ENCODE data around the gene BUB1. TPM values are rescaled to one million over a fixed set of nuclear protein-coding genes. Genes with fewer than 3 reads are reported as not detected.
"Not testable (repeated sequence)": the region's sequence is repeated elsewhere in the genome, so short reads cannot be mapped to it uniquely, and the experiment has no call there.

Gene BUB1
- total RNA-seq, 1 donor from 2014 or later, result 16.7 TPM

DNA sequence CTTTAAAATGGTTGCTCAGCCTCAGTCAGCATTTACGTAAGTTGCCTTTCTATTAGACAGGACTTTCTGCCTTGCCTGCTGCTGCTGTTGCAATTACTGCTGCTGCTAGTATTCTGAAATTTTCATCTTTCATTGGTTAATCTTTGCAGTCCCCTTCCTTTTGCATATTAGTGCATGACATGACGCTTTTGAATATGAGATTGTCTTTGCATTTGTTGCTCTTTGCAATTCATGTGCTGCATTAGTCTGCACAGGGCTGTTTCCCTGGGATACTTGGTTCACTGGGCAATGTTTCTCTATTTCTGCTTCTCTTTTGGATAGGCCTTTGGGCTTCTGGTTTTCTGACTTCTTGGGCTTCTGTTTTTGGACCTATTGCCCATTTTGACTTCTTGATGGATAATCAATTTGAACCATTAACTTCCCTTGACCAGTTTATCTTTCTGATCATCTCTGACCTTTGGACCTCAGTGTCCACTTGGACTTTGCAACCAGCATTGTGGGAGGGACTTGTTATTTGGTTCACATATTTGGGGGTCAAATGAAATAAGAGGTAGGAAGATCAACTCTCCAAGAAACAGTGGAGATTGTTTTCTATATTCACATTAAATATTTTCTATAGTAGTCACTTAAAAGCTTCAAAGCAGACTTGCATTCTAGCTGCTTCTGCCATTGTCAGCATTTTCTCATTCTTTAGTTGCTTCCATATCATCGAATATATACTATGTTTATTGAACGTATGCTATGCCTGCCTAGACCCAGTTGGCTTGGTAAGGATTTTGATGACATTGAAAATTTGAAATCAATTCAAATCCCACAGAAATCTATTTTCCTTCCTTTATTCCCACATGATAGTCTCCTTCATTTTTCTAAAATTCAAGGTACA is 12.5 kb upstream of the BUB1 start:
- DNase-seq, result no peak

DNA sequence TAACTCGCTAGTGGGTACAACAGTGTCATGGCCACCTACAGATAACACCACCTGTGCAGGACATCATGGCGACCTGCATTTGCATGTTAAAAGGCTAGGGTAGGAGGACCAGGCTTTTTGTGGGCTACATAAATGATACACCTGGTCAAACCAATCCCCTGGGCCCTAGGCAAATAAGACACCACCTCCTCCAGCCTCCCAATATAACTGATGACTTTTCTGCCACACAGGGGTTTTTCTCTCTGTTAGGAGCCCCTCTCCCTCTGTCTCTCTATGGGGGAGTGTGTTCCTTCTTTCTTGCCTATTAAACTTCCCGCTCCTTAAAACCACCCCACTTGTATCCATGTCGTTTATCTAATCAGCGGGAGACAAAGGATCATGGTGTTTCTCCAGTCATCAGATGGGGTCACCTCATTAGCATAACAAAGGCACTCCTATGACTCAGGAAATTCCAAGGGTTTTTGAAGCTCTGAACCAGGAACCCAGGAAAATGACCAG is 10.8 kb upstream of the BUB1 start:
- no peak for DNase-seq

DNA sequence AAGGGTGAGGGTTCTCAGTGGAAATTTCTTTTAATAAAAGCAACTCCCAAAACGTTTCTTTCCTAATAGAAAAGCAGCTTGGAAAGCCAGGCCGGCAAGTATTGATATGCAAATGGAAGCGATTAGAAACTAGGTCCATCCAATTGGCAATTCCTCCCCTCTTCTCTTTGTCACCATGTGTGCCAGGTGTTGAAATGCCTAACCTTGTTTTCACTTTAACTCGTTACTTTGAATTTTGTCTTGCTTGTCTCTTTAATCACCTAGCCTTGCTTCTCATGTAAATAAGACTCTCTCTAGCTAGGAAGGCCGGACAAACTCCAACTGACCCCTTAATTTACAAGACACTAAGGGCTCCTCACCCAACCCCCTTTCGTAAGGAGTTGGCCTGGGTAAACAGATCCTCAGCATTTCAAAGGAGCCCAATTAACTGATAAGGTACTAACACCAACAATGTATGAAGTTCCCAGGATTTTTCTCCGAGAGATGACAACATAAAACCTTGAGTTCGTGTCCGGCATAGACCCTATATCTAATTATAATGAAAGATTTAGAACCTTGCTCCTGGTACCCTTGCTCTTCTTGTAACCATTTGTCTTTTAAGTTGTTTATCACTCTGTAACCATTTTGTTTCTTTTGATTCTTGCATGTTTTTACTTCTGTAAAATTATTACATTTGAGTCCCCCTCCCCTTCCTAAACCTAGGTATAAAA is 10.1 kb upstream of the BUB1 start:
- not testable (repeated sequence) for DNase-seq

DNA sequence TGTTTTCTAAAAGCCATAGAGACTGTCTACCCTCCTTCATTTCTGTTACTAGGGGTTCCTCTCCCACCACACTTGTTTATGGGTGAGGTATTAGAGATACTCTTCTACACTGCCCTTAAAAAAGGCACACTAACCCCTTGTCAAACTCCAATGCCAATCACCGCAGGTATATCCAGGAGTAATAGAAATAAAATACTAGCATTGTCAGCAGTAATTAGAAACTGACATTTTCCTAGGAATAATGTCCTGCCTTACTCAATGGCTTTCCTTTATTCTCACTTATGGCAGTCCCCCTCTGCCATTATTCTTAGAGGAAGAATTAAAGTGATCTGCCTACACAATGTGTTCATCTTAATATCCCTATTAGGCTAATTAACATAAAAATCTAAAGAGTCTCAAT is 5.0 kb upstream of the BUB1 start:
- DNase-seq, result no peak

DNA sequence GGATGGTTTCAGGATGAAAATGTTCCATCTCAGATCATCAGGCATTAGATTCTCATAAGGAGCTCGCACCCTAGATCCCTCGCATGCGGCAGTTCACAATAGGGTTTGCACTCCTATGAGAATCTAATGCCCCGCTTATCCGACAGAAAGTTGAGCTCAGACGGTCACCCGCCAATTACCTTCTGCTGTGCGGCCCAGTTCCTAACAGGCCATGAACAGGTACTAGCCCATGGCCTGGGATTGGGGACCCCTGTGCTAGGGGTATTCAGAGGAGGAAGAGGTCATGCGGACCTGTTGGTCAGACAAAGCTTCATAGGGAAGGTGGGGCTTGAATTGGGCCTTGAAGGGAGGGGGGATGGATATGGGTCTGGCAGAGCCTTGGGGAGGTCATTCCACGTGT is 4.4 kb upstream of the BUB1 start:
- DNase-seq, result no peak

DNA sequence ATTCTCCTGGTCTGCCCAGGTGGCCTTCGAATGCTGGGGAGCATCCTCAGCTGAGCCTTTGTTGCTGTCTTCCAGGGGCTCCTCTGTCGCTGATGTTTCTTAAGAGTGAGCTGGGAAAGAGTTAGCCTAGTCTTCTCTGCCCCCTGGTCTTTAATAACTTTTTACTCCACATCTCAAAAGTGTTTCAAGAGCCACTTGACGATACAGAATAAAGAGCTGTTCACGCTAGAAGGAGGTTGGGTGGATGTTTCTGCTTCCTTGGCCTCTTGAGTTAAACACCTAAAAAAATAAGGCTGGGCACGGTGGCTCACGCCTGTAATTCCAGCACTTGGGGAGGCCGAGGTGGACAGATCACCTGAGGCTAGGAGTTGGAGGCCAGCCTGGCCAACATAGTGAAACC is 2.8 kb upstream of the BUB1 start:
- DNase-seq, result no peak

DNA sequence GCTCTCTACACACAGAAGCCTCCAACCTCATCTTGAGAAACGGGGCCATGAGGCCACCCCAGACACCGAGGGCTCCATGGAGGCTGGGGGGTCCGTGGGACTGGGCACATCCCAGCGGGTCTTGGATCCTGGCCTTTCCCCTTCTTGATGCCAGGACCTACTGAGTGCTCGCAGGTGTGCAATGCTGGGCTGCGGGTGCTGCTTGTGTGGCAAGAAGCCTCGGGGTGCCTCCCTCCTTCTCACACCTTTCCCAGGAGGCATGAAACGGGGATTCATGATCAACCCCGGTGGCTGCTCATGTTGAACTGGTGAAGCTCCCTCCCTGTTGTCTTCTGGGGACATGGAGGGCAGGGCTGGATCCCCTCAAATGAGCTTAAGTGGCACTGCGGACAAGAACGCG is 2.0 kb upstream of the BUB1 start:
- no peak for DNase-seq

DNA sequence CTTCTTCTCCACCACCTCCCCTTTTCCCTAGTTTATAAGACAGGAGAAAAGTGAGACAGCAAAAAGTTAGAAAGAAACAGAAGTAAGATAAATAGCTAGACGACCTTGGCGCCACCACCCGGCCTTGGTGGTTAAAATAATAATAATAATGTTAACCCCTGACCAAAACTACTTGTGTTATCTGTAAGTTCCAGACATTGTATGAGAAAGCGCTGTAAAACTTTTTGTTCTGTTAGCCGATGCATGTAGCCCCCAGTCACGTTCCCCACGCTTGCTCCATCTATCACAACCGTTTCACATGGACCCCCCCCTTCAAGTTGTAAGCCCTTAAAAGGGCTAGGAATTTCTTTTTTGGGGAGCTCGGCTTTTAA is 1.5 kb upstream of the BUB1 start:
- no peak for DNase-seq

DNA sequence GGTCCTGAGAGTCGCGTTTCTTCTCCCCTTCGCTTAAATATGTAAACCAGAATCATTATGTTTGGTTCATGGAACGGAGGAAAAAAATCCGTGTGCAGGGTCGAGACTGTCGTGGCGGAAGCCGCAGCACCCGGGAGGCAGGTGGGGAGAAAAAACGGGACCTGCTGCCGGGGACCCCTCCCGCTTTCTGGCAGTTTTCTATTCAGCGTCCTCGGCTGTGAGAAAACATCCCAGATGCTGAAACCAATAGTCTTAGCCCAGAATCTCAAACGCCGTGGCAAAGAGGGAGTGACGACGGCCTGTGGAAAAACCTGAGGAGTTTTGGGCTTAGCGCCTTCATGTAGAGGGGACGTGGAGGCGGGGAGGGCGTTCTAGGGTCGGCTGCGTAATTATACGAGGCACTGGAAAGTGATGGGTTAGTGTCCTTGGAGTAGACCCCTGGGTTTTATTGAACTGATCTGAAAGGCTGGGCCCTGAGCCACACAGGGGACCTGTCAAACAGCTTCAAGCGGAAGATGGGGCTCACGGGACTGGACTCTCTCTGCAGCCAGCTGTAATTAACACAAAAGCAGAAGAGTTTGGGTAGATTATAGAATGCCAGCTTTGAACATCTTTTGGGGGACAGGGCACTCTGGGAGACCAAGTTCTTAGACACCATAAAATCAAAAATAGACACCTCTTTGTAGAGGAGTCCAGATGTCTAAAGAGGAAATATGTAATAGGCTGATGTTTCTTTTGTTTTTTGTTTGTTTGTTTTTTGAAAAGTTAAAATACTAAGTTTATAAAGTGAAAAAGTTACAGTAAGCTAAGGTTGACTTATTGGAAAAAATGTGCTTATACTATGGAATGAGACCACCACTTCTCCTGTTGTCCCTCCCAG is 834 bp upstream of the BUB1 start:
- DNase-seq, result peak; percentile 51

DNA sequence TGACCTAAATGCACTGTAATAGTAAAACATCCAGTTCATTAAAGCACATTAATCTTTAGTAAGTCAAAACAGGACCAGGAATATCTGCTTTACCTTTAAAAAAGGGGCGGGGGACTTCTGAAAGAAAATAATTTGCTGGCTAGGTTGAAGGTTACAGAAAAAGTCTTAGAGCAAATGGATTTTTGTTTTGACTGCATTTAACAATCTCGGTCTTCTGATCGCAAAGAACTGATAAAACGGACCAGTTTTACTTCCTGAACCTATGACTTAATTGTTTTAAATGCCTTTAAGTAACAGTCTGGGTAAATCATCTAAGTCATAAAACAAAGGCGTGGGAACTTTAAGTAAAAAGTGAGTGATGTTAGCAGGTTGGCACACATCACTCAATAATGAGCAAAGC is 783 bp downstream of the BUB1 start:
- no peak for DNase-seq

DNA sequence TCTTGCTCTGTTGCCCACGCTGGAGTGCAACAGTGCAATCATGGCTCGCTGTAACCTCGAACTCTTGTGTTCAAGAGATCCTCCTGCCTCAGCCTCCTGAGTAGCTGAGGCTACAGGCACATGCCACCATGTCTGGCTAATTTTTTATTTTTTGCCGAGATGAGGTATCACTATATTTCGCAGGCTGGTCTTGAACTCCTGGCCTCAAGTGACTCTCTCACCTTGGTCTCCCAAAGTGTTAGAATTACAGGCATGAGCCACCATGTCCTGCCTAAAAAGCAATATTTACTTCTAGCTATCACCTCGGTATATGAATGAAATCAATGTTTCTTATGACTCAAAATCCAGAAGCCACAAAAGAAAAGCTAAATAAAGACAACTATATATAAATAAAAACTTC is 2.2 kb downstream of the BUB1 start:
- DNase-seq, result no peak

DNA sequence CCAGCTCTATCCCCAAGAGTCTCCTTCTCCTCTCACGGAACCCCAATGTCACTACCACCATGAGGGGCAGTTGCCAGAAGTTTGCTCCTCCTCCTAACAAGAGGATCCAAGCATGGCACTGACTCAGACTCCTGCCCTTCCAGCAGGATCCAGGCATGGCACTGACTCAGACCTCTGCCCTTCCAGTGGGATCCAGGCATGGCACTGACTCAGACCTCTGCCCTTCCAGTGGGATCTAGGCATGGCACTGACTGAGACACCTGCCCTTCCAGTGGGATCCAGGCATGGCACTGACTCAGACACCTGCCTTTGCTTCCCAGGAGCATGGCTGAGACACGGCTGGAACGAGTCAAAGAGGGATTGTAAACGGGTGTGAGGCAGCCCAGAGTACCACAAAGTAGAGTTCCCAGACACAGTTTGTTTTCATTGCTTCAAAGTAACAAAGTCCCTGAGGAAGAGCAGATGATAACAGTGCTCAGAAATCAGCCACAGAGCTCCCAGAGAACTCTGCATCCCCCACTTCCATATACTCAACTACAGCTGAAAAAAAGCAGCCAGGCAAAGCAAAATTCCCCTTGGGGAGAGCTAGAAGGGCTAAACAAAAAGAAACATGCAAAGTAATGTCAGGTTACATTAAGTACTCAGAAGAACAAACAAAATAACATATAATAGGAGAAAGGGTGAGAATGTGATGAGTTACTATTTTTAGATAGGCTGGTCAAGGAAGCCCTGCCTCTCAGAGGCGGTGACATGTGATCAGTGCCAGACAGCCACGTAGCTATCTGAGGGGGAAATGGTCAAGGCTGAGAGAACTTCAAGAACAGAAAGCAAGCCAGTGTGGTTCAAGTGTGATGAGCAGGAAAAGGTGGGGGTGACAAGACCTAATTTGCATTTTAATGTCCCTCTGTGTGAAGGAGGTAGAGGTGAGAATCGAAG is 3.0 kb downstream of the BUB1 start:
- DNase-seq, result no peak

DNA sequence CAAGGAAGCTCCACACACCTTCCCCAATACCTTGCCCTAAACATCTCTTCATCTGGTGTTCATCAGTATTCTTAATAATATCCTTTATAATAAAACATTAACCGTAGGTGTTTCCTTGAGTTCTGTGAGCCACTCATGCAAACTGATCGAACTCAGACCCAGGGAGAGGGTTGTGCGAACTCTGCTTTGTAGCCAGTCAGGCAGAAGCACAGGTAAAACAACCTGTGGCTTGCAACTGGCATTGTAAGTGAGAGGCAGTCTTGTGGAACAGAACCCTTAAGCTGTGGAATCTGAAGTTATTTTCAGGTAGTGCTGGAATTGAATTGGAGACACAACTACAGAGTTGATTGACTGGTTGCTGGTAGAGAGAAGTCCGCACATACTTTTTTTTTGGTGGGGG is 4.7 kb downstream of the BUB1 start:
- no peak for DNase-seq

DNA sequence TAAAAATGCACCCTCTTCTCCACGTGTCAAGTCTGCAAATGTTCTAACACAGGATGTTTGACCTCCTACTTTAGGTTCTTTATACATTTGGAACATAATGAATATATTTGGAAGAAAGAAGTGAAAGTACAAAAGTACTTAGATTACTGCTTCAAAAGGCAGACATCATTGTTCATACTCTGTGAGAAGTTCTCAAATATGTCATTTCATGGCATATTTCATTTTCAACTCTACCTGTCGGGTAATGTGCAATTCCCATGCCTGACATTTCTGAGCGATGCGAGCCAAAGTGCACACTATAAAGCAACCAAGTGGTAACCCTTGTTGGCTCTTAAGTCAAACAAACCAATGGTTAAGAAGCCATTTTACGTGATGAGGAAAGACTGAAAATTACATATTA is 7.0 kb downstream of the BUB1 start:
- no peak for DNase-seq

DNA sequence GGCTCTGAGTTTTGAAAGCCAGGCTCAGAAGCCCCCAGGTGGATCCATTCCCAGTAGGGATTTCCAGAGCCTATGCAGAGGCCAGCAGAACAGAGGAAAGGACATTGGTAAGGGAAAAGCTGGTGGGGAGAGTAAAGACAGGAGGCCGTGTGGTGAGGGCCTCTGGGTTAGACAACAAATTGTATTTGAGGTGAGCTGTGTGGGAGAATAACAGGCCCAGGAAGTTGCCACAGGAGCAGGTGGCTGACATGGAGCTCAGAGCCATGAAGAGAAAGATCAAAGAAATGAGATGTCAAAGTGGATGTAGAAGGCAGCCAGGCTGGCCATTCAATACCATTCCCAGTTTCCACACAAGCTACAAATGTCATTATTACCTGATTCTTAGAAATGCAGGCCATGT is 8.8 kb downstream of the BUB1 start:
- DNase-seq, result no peak

DNA sequence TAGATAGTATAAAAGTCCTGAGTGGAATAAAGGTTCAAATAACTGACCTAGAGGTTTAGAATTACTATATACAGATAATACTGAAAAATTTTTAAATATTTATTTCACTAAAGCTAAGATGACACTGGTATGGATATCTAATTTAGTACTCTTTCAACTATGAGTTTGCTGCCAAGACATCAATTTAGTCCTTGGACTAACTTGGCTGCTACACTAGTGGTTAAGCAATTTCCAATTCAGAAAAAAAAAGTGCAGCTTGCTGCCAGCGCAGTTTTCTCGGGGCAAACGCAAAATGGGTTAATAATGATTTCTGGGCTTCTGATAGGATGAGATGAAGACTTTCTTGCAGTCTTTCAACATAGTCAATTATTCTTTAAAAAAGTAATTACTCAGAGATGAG is 10.8 kb downstream of the BUB1 start:
- no peak for DNase-seq

DNA sequence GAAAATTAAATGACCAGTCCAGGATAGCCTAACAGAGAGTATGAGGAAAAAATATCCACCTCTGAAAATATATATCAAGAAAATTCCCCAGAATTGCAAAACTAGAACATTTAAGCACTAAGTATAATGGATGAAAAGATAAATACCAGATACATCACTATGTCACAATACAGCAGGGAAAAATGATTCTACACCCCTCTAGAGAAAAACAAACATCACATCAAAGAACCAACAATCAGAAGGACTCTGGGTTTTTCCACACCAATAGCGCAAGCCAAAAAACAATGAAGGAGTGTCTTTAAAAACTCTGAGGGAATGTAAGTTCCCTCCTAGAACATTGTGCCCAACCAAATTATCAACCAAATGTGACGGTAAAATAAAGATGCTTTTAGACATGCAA is 13.7 kb downstream of the BUB1 start:
- no peak for DNase-seq

DNA sequence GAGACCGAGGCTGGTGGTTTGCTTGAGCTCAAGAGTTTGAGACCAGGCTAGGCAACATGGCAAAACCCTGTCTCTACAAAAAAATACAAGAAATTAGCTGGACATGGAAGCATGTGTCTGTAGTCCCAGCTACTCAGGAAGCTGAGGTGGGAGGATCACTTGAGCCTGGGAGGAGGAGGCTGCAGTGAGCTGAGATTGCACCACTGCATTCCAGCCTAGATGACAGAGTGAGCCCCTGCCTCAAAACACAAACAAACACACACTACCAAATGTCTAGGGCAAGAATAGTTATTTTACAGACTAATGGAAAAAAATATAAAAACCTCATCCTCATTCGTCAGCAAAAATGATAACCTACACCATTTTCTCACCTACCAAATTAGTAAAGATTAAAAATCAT is 15.3 kb downstream of the BUB1 start:
- no peak for DNase-seq

DNA sequence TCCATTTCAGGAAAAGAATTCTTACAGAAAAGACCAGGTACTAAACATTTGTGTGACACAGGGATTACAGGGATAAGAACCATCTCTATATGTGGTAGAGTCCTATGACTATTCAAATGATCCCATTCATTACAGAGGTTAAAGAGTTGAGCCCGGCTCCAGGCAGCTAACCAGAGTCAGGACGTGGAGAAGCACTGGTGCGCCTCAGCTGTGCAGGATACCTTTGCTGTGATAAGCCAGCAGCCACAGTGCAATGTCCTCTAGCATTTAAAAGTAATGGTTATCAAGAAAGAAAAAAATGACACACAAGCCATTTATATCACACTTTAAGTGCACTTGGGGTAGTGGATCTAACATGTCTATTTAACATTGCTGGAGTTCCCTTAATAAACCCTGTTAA is 17.3 kb downstream of the BUB1 start:
- DNase-seq, result no peak

DNA sequence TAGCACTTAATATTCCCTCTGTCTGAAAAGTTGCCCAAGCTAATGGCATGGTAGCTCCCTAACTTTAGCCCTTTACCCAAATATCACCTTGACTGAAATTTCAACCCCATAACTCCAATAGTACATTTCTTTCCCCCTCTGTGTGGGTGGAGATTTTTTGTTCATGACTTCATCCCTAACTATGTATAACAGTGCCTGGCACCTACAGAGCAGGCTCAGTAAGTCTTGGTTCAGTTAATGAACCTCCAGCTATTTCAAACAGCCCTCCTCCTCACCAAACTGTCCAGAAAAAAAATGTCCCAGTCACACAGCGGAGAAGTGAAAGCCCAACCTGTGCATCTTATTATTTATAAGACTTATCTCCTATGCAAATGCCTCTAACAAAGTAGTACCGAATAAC is 18.6 kb downstream of the BUB1 start:
- no peak for DNase-seq

DNA sequence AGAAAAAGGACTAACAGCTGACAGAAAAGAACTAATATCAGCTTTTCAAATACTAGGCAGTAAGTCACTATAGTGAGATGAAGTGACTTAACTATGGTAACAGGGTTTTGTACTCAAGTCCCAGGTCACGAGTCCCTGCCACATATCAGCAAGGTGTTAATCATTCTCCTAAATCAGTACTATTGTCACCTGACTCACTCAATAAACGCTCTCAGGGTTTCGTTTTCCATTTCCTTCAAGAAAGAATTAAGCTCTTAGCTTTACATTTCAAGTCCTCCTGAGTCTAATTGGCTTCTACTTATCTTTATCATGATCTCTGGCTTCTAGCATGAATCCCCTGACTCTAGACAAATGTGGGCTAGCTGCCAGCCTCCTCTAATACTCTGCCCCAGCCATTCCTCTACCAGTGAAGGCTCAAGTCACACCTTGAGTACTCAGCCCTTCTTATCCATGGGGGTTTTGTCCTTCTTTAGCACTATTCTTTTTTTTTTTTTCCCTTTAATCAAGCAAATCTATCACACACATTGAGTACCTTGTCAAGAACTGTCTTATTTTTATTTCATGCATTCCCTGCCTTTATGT is 20.0 kb downstream of the BUB1 start:
- no peak for DNase-seq

Data from skin of body (tissue), 2 donors.